Effector CD8-positive, alpha-beta T cell (primary cell): ENCODE results near the gene RGL1.

Source experiments
- DNase-seq: peaks from one replicate; lab custom pipeline; 2025; lab: John Stamatoyannopoulos, UW

The RGL1 gene

GRCh38 chr1:183864611-183865010 is 59.7 kb downstream of the RGL1 start:
- DNase-seq: no peak

GRCh38 chr1:183869230-183869629 is 64.3 kb downstream of the RGL1 start:
- no peak for DNase-seq

DNA sequence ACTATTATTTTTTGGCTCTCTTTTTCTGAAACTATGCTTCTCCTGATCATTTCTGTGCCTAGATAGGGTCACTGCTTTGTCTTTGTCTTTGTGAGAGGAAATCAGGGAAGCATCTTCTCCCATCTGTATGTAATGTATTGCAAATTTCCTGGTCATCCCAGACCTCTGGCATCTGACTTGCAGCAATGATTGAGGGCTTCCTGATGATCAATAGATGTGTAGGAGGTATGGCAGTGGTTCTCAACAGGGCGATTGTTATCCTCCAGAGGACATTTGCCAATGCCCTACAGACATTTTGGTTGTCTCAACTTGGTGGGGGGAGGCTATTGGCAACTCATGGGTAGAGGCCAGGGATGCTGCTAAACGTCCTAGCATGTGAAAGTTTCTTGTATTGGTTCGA is 64.7 kb downstream of the RGL1 start:
- DNase-seq: no peak

- no peak for DNase-seq
Observed at GRCh38 chr1:183870351-183871077, 65.6 kb downstream of the RGL1 start.

DNA sequence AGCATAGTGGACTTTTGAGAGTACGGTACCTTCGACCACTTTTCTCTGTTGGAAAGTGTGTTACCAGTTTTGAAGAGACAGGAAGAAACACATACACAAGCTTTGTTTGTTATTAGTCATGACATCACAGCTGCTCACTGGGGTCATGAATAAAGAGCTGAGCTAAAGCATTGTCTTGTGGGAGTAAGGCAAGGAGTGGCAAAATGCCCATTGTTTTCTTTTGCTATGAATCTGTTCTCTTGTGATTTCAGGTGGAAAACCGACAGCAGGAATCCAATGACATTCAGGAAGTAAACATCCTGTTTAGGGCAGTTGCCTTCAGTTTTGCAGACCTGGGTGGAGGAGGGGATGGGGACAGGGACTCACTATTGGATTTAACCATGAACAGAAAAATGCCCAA is 66.2 kb downstream of the RGL1 start:
- no peak for DNase-seq

GRCh38 chr1:183871601-183872000 is 66.7 kb downstream of the RGL1 start:
- DNase-seq: no peak

DNA sequence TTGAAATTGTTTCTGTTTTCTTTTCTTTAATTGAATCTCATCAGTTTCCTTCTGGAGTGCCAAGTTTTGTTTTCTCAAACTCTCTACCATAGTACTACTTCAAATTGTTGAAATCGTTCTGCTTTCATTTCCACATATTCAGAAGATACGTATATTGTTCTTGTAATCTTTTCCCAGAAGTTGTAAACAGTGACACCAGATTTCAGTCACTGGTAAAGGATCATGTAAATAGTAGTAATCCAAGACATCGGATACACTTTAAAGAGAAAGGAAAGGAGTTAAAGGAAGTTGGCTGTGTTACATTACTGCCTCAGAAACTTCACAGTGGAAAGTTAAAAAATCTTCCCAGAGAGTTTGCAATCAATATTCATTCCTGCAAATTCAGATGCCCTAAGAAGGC is 67.5 kb downstream of the RGL1 start:
- no peak for DNase-seq

- no peak for DNase-seq
Observed at GRCh38 chr1:183873642-183874041, 68.7 kb downstream of the RGL1 start.

- DNase-seq: no peak
Observed at GRCh38 chr1:183876309-183876708, 71.4 kb downstream of the RGL1 start.

GRCh38 chr1:183877053-183877720 is 72.3 kb downstream of the RGL1 start:
- DNase-seq: no peak

GRCh38 chr1:183879494-183879893 is 74.6 kb downstream of the RGL1 start:
- DNase-seq: no peak

DNA sequence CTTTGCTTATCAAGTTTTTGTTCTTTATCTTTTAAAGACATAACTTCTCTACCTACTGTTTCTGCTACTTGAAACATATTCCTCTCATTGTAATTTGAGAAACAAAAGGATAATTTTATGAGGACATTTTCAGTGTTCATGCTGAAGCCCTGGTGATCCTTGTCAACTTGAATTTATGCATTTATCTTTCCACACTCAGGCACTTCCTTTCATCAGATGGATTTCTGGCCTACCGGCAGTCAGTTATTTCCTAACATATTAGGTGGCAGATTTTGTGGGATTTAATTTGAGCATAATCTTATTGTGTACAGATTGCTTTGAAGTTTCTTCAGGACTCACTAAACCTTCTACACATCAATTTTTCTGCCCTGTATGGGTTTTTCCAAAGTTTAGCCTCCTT is 75.0 kb downstream of the RGL1 start:
- no peak for DNase-seq

GRCh38 chr1:183880531-183881243 is 75.8 kb downstream of the RGL1 start:
- no peak for DNase-seq

DNA sequence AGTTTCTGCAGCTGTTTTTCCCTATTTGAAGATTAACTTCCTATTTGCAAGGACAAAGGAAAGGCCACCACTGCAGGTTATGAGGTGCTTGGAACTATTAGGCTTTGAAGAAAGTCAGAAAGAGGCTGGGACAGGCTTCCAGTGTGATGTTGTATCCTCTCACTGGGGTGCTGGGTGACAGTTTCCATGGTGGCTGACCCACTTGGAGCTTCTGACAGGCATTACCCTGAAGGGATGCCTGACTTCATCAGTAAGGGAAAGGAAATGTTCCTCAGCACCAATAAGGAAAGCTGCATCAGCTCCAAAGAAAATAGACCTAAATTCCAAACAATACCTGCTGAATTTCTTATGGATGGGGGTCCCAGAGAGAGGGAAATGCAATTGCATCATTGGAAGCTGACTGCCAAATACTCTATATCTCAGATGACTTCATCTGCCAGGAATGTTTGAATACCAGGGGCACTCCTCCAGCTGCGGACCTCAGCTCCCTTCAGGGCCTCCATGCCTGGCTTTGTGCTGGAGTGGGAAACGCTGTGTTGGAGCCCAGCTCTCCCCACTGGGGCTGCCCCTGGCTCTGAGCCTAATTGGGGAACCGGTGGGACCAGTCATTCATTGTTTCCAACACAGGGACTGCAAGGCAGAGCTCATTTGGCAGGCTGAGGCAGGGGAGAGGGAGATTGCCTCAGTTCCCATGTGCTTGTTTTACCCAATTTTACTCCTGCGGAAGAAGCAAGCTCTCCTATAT is 76.6 kb downstream of the RGL1 start:
- no peak for DNase-seq

DNA sequence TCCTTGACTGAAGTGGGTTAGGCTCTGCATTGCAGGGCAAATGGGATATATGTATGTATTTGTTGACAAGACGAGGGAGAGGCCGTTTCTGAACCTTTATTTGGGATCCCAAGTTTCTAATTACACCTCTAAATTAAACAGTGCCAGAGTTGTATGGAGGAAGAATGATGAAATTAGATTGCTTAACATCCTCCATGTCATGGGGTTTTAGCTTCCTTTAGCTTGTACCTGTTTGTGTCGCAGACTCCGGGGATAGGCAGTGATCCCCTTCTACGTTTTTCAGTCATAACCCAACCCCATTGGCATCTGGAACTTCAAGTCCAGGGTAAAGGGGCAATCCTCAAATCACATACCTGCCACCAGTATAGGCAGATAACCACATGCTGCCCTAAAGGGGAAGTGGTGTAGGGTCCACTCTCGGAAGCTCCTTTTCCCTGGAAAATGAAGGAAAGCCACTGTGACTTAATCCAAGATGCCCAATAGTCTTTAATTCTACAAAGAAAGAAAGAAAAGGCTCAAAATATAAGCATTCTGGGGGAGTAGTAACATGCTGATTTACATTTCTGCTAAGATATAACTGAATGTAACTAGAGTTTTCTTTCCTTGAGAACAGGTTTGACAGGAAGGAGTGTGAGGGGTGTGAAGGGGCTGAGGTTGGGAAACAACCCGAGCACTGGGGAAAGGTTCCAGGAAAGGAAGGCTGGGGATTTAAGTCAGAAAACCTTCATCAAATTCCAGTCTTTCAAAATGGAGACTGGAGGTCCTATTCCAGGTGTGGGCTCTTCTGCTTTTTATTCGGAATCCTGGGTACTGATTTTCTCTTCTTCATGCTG is 77.6 kb downstream of the RGL1 start:
- DNase-seq: no peak

- DNase-seq: no peak
Observed at GRCh38 chr1:183883623-183884022, 78.7 kb downstream of the RGL1 start.

GRCh38 chr1:183884526-183884925 is 79.6 kb downstream of the RGL1 start:
- DNase-seq: no peak

- no peak for DNase-seq
Observed at GRCh38 chr1:183885142-183885735, 80.3 kb downstream of the RGL1 start.

- no peak for DNase-seq
Observed at GRCh38 chr1:183886083-183886828, 81.3 kb downstream of the RGL1 start.

- no peak for DNase-seq
Observed at GRCh38 chr1:183886853-183887252, 81.9 kb downstream of the RGL1 start.
